HG03575 (cell line): ENCODE results near the gene DYNC1I2.
"Not testable (repeated sequence)": the region's sequence is repeated elsewhere in the genome, so short reads cannot be mapped to it uniquely, and the experiment has no call there.

Experiments used
- ATAC-seq: cut with Tn5 transposase; IDR thresholded peaks from one replicate; pipeline ENCODE4 v1.9.1; 2021; ENCODE audit not compliant: unreplicated experiment, insufficient number of reproducible peaks, low FRiP score; ENCODE audit errors: extremely low read depth

The DYNC1I2 gene

GRCh38 chr2:171762879-171763573 lies 75.8 kb downstream of the DYNC1I2 start:
- no peak for ATAC-seq

GRCh38 chr2:171763602-171764001 lies 76.3 kb downstream of the DYNC1I2 start:
- ATAC-seq: no peak

- no peak for ATAC-seq
Measured at GRCh38 chr2:171771463-171771862, 84.2 kb downstream of the DYNC1I2 start.

GRCh38 chr2:171772373-171772772 lies 85.1 kb downstream of the DYNC1I2 start:
- ATAC-seq: no peak

GRCh38 chr2:171774581-171774980 lies 87.3 kb downstream of the DYNC1I2 start:
- ATAC-seq: not testable (repeated sequence)

- ATAC-seq: no peak
Measured at GRCh38 chr2:171778515-171778914, 91.2 kb downstream of the DYNC1I2 start.

- ATAC-seq: no peak
Measured at GRCh38 chr2:171785450-171785849, 98.2 kb downstream of the DYNC1I2 start.

GRCh38 chr2:171787333-171788072 lies 100.2 kb downstream of the DYNC1I2 start:
- ATAC-seq: no peak

- ATAC-seq: no peak
Measured at GRCh38 chr2:171788316-171788993, 101.2 kb downstream of the DYNC1I2 start.

GRCh38 chr2:171789956-171790355 lies 102.7 kb downstream of the DYNC1I2 start:
- ATAC-seq: no peak

GRCh38 chr2:171791361-171791760 lies 104.1 kb downstream of the DYNC1I2 start:
- ATAC-seq: no peak

GRCh38 chr2:171792157-171792556 lies 104.9 kb downstream of the DYNC1I2 start:
- no peak for ATAC-seq

- no peak for ATAC-seq
Measured at GRCh38 chr2:171792886-171793580, 105.8 kb downstream of the DYNC1I2 start.

GRCh38 chr2:171793691-171794678 lies 106.7 kb downstream of the DYNC1I2 start:
- no peak for ATAC-seq

- ATAC-seq: no peak
Measured at GRCh38 chr2:171794918-171795317, 107.6 kb downstream of the DYNC1I2 start.
